ENCODE data around the gene DGKB.

- TF ChIP-seq POLR2A (IDR thresholded peaks at IDR 0.05), result no peak
- TF ChIP-seq CTCF (IDR thresholded peaks at IDR 0.05 in 4 of 5, conservative IDR thresholded peaks at IDR 0.05 in 1 of 5), result no peak
These were observed 401.1 kb downstream of the DGKB start for GRCh38 chr7:14501436-14501835.
